SJCRH30 (cell line): ENCODE data around the gene SUCLG2. TPM values are rescaled to one million over a fixed set of nuclear protein-coding genes. Genes with fewer than 3 reads are reported as not detected.

Experiments used
- DNase-seq, 2 experiments: peaks; one replicate each; pipeline ENCODE4 v3.0.0-alpha.2; 2015 to 2020
- H3K27ac ChIP-seq: fragments of 250-450 bp; sonication (Bioruptor Pico); 2 replicates; pipeline ENCODE4 v1.5.1; 2020; ENCODE audit warnings: mild to moderate bottlenecking, moderate library complexity
- H3K27me3 ChIP-seq: fragments of 250-450 bp; sonication (Bioruptor Pico); 2 replicates; pipeline ENCODE4 v1.5.1; 2020; ENCODE audit warnings: mild to moderate bottlenecking, moderate library complexity
- H3K36me3 ChIP-seq: fragments of 250-450 bp; sonication (Bioruptor Pico); 2 replicates; pipeline ENCODE4 v1.5.1; 2020; ENCODE audit warnings: mild to moderate bottlenecking, moderate library complexity
- H3K4me1 ChIP-seq: fragments of 250-450 bp; sonication (Bioruptor Pico); 2 replicates; pipeline ENCODE4 v1.5.1; 2020; ENCODE audit warnings: mild to moderate bottlenecking, moderate library complexity
- H3K4me3 ChIP-seq: fragments of 250-450 bp; sonication (Bioruptor Pico); 2 replicates; pipeline ENCODE4 v1.5.1; 2020; ENCODE audit warnings: mild to moderate bottlenecking, moderate library complexity
- H3K9me3 ChIP-seq: fragments of 250-450 bp; sonication (Bioruptor Pico); replicated peaks from 2 replicates; pipeline ENCODE4 v1.5.1; 2020; ENCODE audit warnings: mild to moderate bottlenecking, moderate library complexity
- total RNA-seq: library from RNA; depleted of rRNA; stranded (reverse); fragments of >200 nt; shearing (Covaris generic); gene quantifications from 2 replicates; pipeline ENCODE4 v1.2.3, GENCODE V29; 2014

The SUCLG2 gene
- total RNA-seq, 1 experiment from 2014 or later, result 15.2 TPM

GRCh38 chr3:67535006-67535405, 119.4 kb downstream of the SUCLG2 start:
- Histone ChIP-seq H3K4me1 (peaks cover 10% of the 10 kb centered on the region), H3K9me3 (no peaks in the 10 kb centered on the region), H3K36me3 (no peaks in the 10 kb centered on the region), H3K4me3 (no peak overlapping the region), H3K27ac (no peak overlapping the region), H3K27me3 (no peaks in the 10 kb centered on the region)
- no peak for DNase-seq

- H3K27me3 ChIP-seq, result no peaks in the 10 kb centered on the region
- DNase-seq, result no peak
- no peaks in the 10 kb centered on the region for H3K9me3 ChIP-seq
- H3K36me3 ChIP-seq, result no peaks in the 10 kb centered on the region
- H3K4me1 ChIP-seq, result peaks cover 10% of the 10 kb centered on the region
- no peak overlapping the region for H3K27ac ChIP-seq
- no peak overlapping the region for H3K4me3 ChIP-seq
Observed at GRCh38 chr3:67534594-67534993, 119.8 kb downstream of the SUCLG2 start.

GRCh38 chr3:67531181-67532101, 123.0 kb downstream of the SUCLG2 start:
- Histone ChIP-seq H3K36me3 (no peaks in the 10 kb centered on the region), H3K27me3 (no peaks in the 10 kb centered on the region), H3K4me3 (no peak overlapping the region), H3K27ac (no peak overlapping the region), H3K4me1 (peaks cover 18% of the 10 kb centered on the region), H3K9me3 (no peaks in the 10 kb centered on the region)
- no peak for DNase-seq

- H3K27ac ChIP-seq, result no peak overlapping the region
- peaks cover 26% of the 10 kb centered on the region for H3K4me1 ChIP-seq
- H3K36me3 ChIP-seq, result no peaks in the 10 kb centered on the region
- H3K9me3 ChIP-seq, result no peaks in the 10 kb centered on the region; the same call in 1 of the 2 replicates
- no peak overlapping the region for H3K4me3 ChIP-seq
- DNase-seq, result no peak
- no peaks in the 10 kb centered on the region for H3K27me3 ChIP-seq
Observed at GRCh38 chr3:67529915-67530314, 124.5 kb downstream of the SUCLG2 start.

- no peaks in the 10 kb centered on the region for H3K27me3 ChIP-seq
- DNase-seq, result no peak
- H3K4me1 ChIP-seq, result peaks cover 26% of the 10 kb centered on the region
- no peak overlapping the region for H3K4me3 ChIP-seq
- no peaks in the 10 kb centered on the region for H3K36me3 ChIP-seq
- H3K27ac ChIP-seq, result no peak overlapping the region
- no peaks in the 10 kb centered on the region; the same call in 1 of the 2 replicates for H3K9me3 ChIP-seq
Observed at GRCh38 chr3:67529337-67529736, 125.1 kb downstream of the SUCLG2 start.

GRCh38 chr3:67526246-67526645, 128.2 kb downstream of the SUCLG2 start:
- Histone ChIP-seq H3K9me3 (no peaks in the 10 kb centered on the region; the same call in 1 of the 2 replicates), H3K4me3 (no peak overlapping the region), H3K27ac (peak overlapping the region; percentile 49), H3K27me3 (no peaks in the 10 kb centered on the region), H3K36me3 (no peaks in the 10 kb centered on the region), H3K4me1 (peaks cover 22% of the 10 kb centered on the region)
- peak; percentile 70 to 83 for DNase-seq

- H3K9me3 ChIP-seq, result no peaks in the 10 kb centered on the region; the same call in 1 of the 2 replicates
- peaks cover 15% of the 10 kb centered on the region for H3K4me1 ChIP-seq
- H3K27me3 ChIP-seq, result no peaks in the 10 kb centered on the region
- H3K27ac ChIP-seq, result no peak overlapping the region
- H3K4me3 ChIP-seq, result no peak overlapping the region
- H3K36me3 ChIP-seq, result no peaks in the 10 kb centered on the region
- no peak for DNase-seq
Observed at GRCh38 chr3:67524046-67524445, 130.4 kb downstream of the SUCLG2 start.

GRCh38 chr3:67522081-67522480, 132.3 kb downstream of the SUCLG2 start:
- no peak overlapping the region for H3K27ac ChIP-seq
- H3K4me1 ChIP-seq, result peaks cover 14% of the 10 kb centered on the region
- no peaks in the 10 kb centered on the region; the same call in 1 of the 2 replicates for H3K9me3 ChIP-seq
- DNase-seq, result no peak
- H3K36me3 ChIP-seq, result no peaks in the 10 kb centered on the region
- H3K27me3 ChIP-seq, result no peaks in the 10 kb centered on the region
- H3K4me3 ChIP-seq, result no peak overlapping the region

- Histone ChIP-seq H3K4me1 (peaks cover 6% of the 10 kb centered on the region), H3K36me3 (no peaks in the 10 kb centered on the region)
- no peak for DNase-seq
Observed at GRCh38 chr3:67521053-67521646, 133.3 kb downstream of the SUCLG2 start.

GRCh38 chr3:67518236-67518635, 136.2 kb downstream of the SUCLG2 start:
- Histone ChIP-seq H3K36me3 (no peaks in the 10 kb centered on the region), H3K27ac (no peak overlapping the region), H3K9me3 (no peaks in the 10 kb centered on the region), H3K27me3 (no peaks in the 10 kb centered on the region), H3K4me3 (no peak overlapping the region), H3K4me1 (no peaks in the 10 kb centered on the region)
- no peak for DNase-seq

More at GRCh38 chr3:67521053-67521646, 133.3 kb downstream of the SUCLG2 start:
- H3K27ac ChIP-seq, result no peak overlapping the region
- H3K4me3 ChIP-seq, result no peak overlapping the region
- H3K27me3 ChIP-seq, result no peaks in the 10 kb centered on the region
- H3K9me3 ChIP-seq, result no peaks in the 10 kb centered on the region; the same call in 1 of the 2 replicates

GRCh38 chr3:67517781-67518180, 136.6 kb downstream of the SUCLG2 start:
- no peak overlapping the region for H3K4me3 ChIP-seq
- no peak for DNase-seq
- no peaks in the 10 kb centered on the region for H3K36me3 ChIP-seq
- H3K4me1 ChIP-seq, result no peaks in the 10 kb centered on the region
- no peak overlapping the region for H3K27ac ChIP-seq
- H3K9me3 ChIP-seq, result no peaks in the 10 kb centered on the region
- no peaks in the 10 kb centered on the region for H3K27me3 ChIP-seq

GRCh38 chr3:67516496-67516895, 137.9 kb downstream of the SUCLG2 start:
- Histone ChIP-seq H3K4me3 (no peak overlapping the region), H3K9me3 (no peaks in the 10 kb centered on the region), H3K27me3 (no peaks in the 10 kb centered on the region), H3K27ac (no peak overlapping the region), H3K4me1 (no peaks in the 10 kb centered on the region), H3K36me3 (no peaks in the 10 kb centered on the region)
- DNase-seq, result no peak

GRCh38 chr3:67515778-67516177, 138.6 kb downstream of the SUCLG2 start:
- Histone ChIP-seq H3K36me3 (no peaks in the 10 kb centered on the region), H3K27ac (no peak overlapping the region), H3K4me1 (no peaks in the 10 kb centered on the region), H3K27me3 (no peaks in the 10 kb centered on the region), H3K9me3 (no peaks in the 10 kb centered on the region), H3K4me3 (no peak overlapping the region)
- DNase-seq, result no peak

- H3K27ac ChIP-seq, result no peak overlapping the region
- no peaks in the 10 kb centered on the region for H3K27me3 ChIP-seq
- no peaks in the 10 kb centered on the region for H3K36me3 ChIP-seq
- H3K9me3 ChIP-seq, result no peaks in the 10 kb centered on the region
- no peaks in the 10 kb centered on the region for H3K4me1 ChIP-seq
- DNase-seq, result no peak
- no peak overlapping the region for H3K4me3 ChIP-seq
Observed at GRCh38 chr3:67509471-67510075, 144.8 kb downstream of the SUCLG2 start.

GRCh38 chr3:67507584-67507983, 146.8 kb downstream of the SUCLG2 start:
- no peak for DNase-seq
- Histone ChIP-seq H3K27ac (no peak overlapping the region), H3K9me3 (no peaks in the 10 kb centered on the region), H3K36me3 (no peaks in the 10 kb centered on the region), H3K4me1 (no peaks in the 10 kb centered on the region), H3K4me3 (no peak overlapping the region), H3K27me3 (no peaks in the 10 kb centered on the region)
